ENCODE results near the gene TRIM34. TPM values are rescaled to one million over a fixed set of nuclear protein-coding genes. Genes with fewer than 3 reads are reported as not detected.

TRIM34 gene
- total and polyA plus RNA-seq, 4 experiments from 2014 or later: 9.6 to 20.2 (median 11.0) TPM

- no peak overlapping the region for H3K4me3 Mint-ChIP-seq
- Histone ChIP-seq H3K27ac (ENCODE audit: low read depth, low read length) (no peak overlapping the region), H3K4me1 (ENCODE audit: insufficient read depth, low read length) (no peaks in the 10 kb centered on the region), H3K4me3 (ENCODE audit: low read length in 2 of 2) (no peak overlapping the region), H3K27me3 (ENCODE audit: insufficient read depth, low read length) (no peaks in the 10 kb centered on the region), H3K36me3 (ENCODE audit: insufficient read depth, low read length) (no peaks in the 10 kb centered on the region), H3K9me3 (ENCODE audit: control insufficient read depth in 1 of 2, low read length in 2 of 2) (no peaks in the 10 kb centered on the region)
- H3K27me3 Mint-ChIP-seq: no peaks in the 10 kb centered on the region
- CTCF ChIA-PET (ENCODE audit: partially characterized antibody): interaction anchor here (1.2 to 2.2 kb wide), 3 partner anchors 11 to 206 kb away, joined by 4 to 7 read pairs (median 5); partner anchors contain the start of gene OR52N2
- POLR2A ChIA-PET (ENCODE audit: partially characterized antibody): no interaction called here
- H3K9me3 Mint-ChIP-seq: no peaks in the 10 kb centered on the region
- H3K4me1 Mint-ChIP-seq: no peaks in the 10 kb centered on the region
- no peak overlapping the region for H3K27ac Mint-ChIP-seq
- H3K36me3 Mint-ChIP-seq: no peaks in the 10 kb centered on the region
- intact Hi-C loops (cut with micrococcal nuclease): loop anchor here (10.0 kb wide), 1 partner anchor 291 kb away; the partner anchor contains the start of gene OR52E5
- no peak for DNase-seq
Measured at GRCh38 chr11:5603326-5603725, 21.5 kb upstream of the TRIM34 start.

GRCh38 chr11:5604896-5605295, 19.9 kb upstream of the TRIM34 start:
- POLR2A ChIA-PET (ENCODE audit: partially characterized antibody): no interaction called here
- H3K4me1 Mint-ChIP-seq: no peaks in the 10 kb centered on the region
- CTCF ChIA-PET (ENCODE audit: partially characterized antibody): interaction anchor here (0.6 kb wide), 1 partner anchor 1419 kb away, joined by 3 read pairs; no protein-coding TSS in a partner anchor

GRCh38 chr11:5605849-5606248, 19.0 kb upstream of the TRIM34 start:
- Histone ChIP-seq H3K9me3 (ENCODE audit: control insufficient read depth in 1 of 2, low read length in 2 of 2) (no peaks in the 10 kb centered on the region), H3K27me3 (ENCODE audit: insufficient read depth, low read length) (no peaks in the 10 kb centered on the region), H3K4me3 (ENCODE audit: low read length in 2 of 2) (no peak overlapping the region), H3K4me1 (ENCODE audit: insufficient read depth, low read length) (peaks cover 4% of the 10 kb centered on the region), H3K36me3 (ENCODE audit: insufficient read depth, low read length) (no peaks in the 10 kb centered on the region), H3K27ac (ENCODE audit: low read depth, low read length) (no peak overlapping the region)
- H3K4me1 Mint-ChIP-seq: peaks cover 0 to 6% (median 3%) of the 10 kb centered on the region in 4 donors
- H3K4me3 Mint-ChIP-seq: no peak overlapping the region
- intact Hi-C loops (cut with micrococcal nuclease): loop anchor here (10.0 kb wide), 1 partner anchor 289 kb away; the partner anchor contains the start of gene OR52E5
- ChIA-PET CTCF (ENCODE audit: partially characterized antibody) (interaction anchor here (1.1 to 1.2 kb wide), 2 partner anchors 9 to 13 kb away, joined by 3 read pairs; partner anchors contain the start of gene TRIM6), POLR2A (ENCODE audit: partially characterized antibody) (no interaction called here)
- no peaks in the 10 kb centered on the region for H3K9me3 Mint-ChIP-seq
- H3K36me3 Mint-ChIP-seq: no peaks in the 10 kb centered on the region
- H3K27me3 Mint-ChIP-seq: no peaks in the 10 kb centered on the region
- no peak for DNase-seq
- no peak overlapping the region for H3K27ac Mint-ChIP-seq

More at GRCh38 chr11:5604896-5605295, 19.9 kb upstream of the TRIM34 start:
- Histone ChIP-seq H3K4me1 (ENCODE audit: insufficient read depth, low read length) (no peaks in the 10 kb centered on the region), H3K27me3 (ENCODE audit: insufficient read depth, low read length) (no peaks in the 10 kb centered on the region), H3K4me3 (ENCODE audit: low read length in 2 of 2) (no peak overlapping the region), H3K9me3 (ENCODE audit: control insufficient read depth in 1 of 2, low read length in 2 of 2) (no peaks in the 10 kb centered on the region), H3K36me3 (ENCODE audit: insufficient read depth, low read length) (no peaks in the 10 kb centered on the region), H3K27ac (ENCODE audit: low read depth, low read length) (no peak overlapping the region)
- intact Hi-C loops (cut with micrococcal nuclease): loop anchor here (10.0 kb wide), 1 partner anchor 290 kb away; the partner anchor contains the start of gene OR52E5
- H3K4me3 Mint-ChIP-seq: no peak overlapping the region
- no peak for DNase-seq
- H3K27me3 Mint-ChIP-seq: no peaks in the 10 kb centered on the region
- H3K9me3 Mint-ChIP-seq: no peaks in the 10 kb centered on the region
- H3K36me3 Mint-ChIP-seq: no peaks in the 10 kb centered on the region
- H3K27ac Mint-ChIP-seq: no peak overlapping the region

GRCh38 chr11:5608808-5609207, 16.0 kb upstream of the TRIM34 start:
- Histone ChIP-seq H3K4me3 (ENCODE audit: low read length in 2 of 2) (no peak overlapping the region), H3K4me1 (ENCODE audit: insufficient read depth, low read length) (peaks cover 5% of the 10 kb centered on the region), H3K27ac (ENCODE audit: low read depth, low read length) (no peak overlapping the region), H3K27me3 (ENCODE audit: insufficient read depth, low read length) (no peaks in the 10 kb centered on the region), H3K36me3 (ENCODE audit: insufficient read depth, low read length) (no peaks in the 10 kb centered on the region), H3K9me3 (ENCODE audit: control insufficient read depth in 1 of 2, low read length in 2 of 2) (no peaks in the 10 kb centered on the region)
- no peaks in the 10 kb centered on the region for H3K27me3 Mint-ChIP-seq
- ChIA-PET CTCF (ENCODE audit: partially characterized antibody) (no interaction called here), POLR2A (ENCODE audit: partially characterized antibody) (no interaction called here)
- no peak for DNase-seq
- H3K9me3 Mint-ChIP-seq: no peaks in the 10 kb centered on the region
- no peaks in the 10 kb centered on the region for H3K36me3 Mint-ChIP-seq
- peaks cover 0 to 7% (median 3%) of the 10 kb centered on the region in 4 donors for H3K4me1 Mint-ChIP-seq
- no peak overlapping the region for H3K4me3 Mint-ChIP-seq
- no peak overlapping the region for H3K27ac Mint-ChIP-seq
- intact Hi-C loops (cut with micrococcal nuclease): loop anchor here (10.0 kb wide), 1 partner anchor 286 kb away; the partner anchor contains the start of gene OR52E5

DNA sequence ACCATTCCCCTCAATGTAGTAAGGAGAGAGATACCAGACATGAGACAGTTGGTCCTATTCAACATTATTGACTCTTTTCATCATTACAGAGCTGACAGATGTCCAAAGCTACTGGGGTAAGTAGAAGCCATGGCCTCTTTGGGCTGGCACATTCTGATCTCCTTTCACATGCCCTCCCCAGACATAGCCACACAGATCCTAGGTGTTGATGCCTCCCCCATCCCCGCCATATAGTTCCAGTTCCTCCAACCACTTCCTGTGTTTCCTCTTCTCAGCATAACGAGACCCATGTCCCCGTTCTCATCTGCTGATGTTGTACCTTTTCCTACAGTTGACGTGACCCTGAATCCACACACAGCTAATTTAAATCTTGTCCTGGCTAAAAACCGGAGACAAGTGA, 14.4 kb upstream of the TRIM34 start:
- CTCF ChIA-PET (ENCODE audit: partially characterized antibody): no interaction called here
- H3K4me3 Mint-ChIP-seq: no peak overlapping the region

DNA sequence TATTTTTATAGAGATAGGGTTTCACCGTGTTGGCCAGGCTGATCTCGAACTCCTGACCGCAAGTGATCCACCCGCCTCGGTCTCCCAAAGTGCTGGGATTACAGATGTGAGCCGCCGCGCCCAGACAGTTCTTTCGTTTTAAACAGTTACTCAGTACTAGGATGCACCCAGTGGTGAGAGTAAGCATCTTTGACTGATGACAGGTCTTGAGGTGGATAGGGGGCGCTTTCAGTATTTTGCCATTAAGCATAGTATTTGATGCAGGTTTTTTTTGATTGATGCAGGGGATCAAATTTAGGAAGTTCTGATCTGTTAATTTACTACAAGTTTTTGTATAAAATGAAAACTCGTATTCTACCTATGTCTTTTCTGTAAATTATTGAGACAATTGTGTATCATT, 13.2 kb upstream of the TRIM34 start:
- ChIA-PET POLR2A (ENCODE audit: partially characterized antibody) (no interaction called here), CTCF (ENCODE audit: partially characterized antibody) (interaction anchor here (3.2 kb wide), 1 partner anchor 12 kb away, joined by 16 read pairs; no protein-coding TSS in a partner anchor)
- intact Hi-C loops (cut with micrococcal nuclease): no loop called here
- Histone ChIP-seq H3K9me3 (ENCODE audit: control insufficient read depth in 1 of 2, low read length in 2 of 2) (no peaks in the 10 kb centered on the region), H3K4me3 (ENCODE audit: low read length in 2 of 2) (no peak overlapping the region), H3K36me3 (ENCODE audit: insufficient read depth, low read length) (no peaks in the 10 kb centered on the region), H3K4me1 (ENCODE audit: insufficient read depth, low read length) (peaks cover 5% of the 10 kb centered on the region), H3K27ac (ENCODE audit: low read depth, low read length) (no peak overlapping the region), H3K27me3 (ENCODE audit: insufficient read depth, low read length) (no peaks in the 10 kb centered on the region)
- Mint-ChIP-seq H3K9me3 (no peaks in the 10 kb centered on the region), H3K36me3 (no peaks in the 10 kb centered on the region), H3K27me3 (no peaks in the 10 kb centered on the region), H3K27ac (no peak overlapping the region), H3K4me3 (no peak overlapping the region), H3K4me1 (peaks cover 0 to 7% (median 3%) of the 10 kb centered on the region in 4 donors)
- DNase-seq: no peak

More for the DNA sequence above, 14.4 kb upstream of the TRIM34 start:
- Mint-ChIP-seq H3K9me3 (no peaks in the 10 kb centered on the region), H3K4me1 (peaks cover 0 to 7% (median 3%) of the 10 kb centered on the region in 4 donors), H3K36me3 (no peaks in the 10 kb centered on the region), H3K27me3 (no peaks in the 10 kb centered on the region), H3K27ac (no peak overlapping the region)
- peaks cover 5% of the 10 kb centered on the region for H3K4me1 ChIP-seq (ENCODE audit: insufficient read depth, low read length)
- no peak for DNase-seq
- no peak overlapping the region for H3K27ac ChIP-seq (ENCODE audit: low read depth, low read length)
- no peaks in the 10 kb centered on the region for H3K36me3 ChIP-seq (ENCODE audit: insufficient read depth, low read length)
- POLR2A ChIA-PET (ENCODE audit: partially characterized antibody): no interaction called here
- intact Hi-C loops (cut with micrococcal nuclease): no loop called here
- H3K4me3 ChIP-seq (ENCODE audit: low read length in 2 of 2): no peak overlapping the region
- H3K27me3 ChIP-seq (ENCODE audit: insufficient read depth, low read length): no peaks in the 10 kb centered on the region
- H3K9me3 ChIP-seq (ENCODE audit: control insufficient read depth in 1 of 2, low read length in 2 of 2): no peaks in the 10 kb centered on the region

GRCh38 chr11:5618807-5619206, 6.0 kb upstream of the TRIM34 start:
- no peak overlapping the region for H3K4me3 Mint-ChIP-seq
- H3K27ac ChIP-seq (ENCODE audit: low read depth, low read length): no peak overlapping the region
- CTCF ChIA-PET (ENCODE audit: partially characterized antibody): interaction anchor here (1.1 kb wide), 1 partner anchor 13 kb away, joined by 3 read pairs; no protein-coding TSS in a partner anchor
- H3K27me3 ChIP-seq (ENCODE audit: insufficient read depth, low read length): no peaks in the 10 kb centered on the region
- H3K4me3 ChIP-seq (ENCODE audit: low read length in 2 of 2): no peak overlapping the region
- H3K4me1 Mint-ChIP-seq: peaks cover 2 to 6% (median 3%) of the 10 kb centered on the region in 4 donors
- H3K27me3 Mint-ChIP-seq: no peaks in the 10 kb centered on the region
- no peaks in the 10 kb centered on the region for H3K9me3 ChIP-seq (ENCODE audit: control insufficient read depth in 1 of 2, low read length in 2 of 2)
- no peak for DNase-seq
- intact Hi-C loops (cut with micrococcal nuclease): no loop called here
- H3K36me3 ChIP-seq (ENCODE audit: insufficient read depth, low read length): no peaks in the 10 kb centered on the region
- no peak overlapping the region for H3K27ac Mint-ChIP-seq
- H3K4me1 ChIP-seq (ENCODE audit: insufficient read depth, low read length): peaks cover 2% of the 10 kb centered on the region
- H3K36me3 Mint-ChIP-seq: peaks cover 0 to 1% of the 10 kb centered on the region in 2 donors
- POLR2A ChIA-PET (ENCODE audit: partially characterized antibody): no interaction called here
- H3K9me3 Mint-ChIP-seq: no peaks in the 10 kb centered on the region
